ENCODE results near the gene SSTR5.

Gene SSTR5

GRCh38 chr16:1072526-1073261 is at the start of gene SSTR5:
SSTR5 (plus strand) TSS chr16:1072747; CDS start chr16:1078869, 6,122 bp downstream.
- DNase-seq, result no peak

GRCh38 chr16:1024138-1024537 is 48.4 kb upstream of the SSTR5 start:
- no peak for DNase-seq

DNA sequence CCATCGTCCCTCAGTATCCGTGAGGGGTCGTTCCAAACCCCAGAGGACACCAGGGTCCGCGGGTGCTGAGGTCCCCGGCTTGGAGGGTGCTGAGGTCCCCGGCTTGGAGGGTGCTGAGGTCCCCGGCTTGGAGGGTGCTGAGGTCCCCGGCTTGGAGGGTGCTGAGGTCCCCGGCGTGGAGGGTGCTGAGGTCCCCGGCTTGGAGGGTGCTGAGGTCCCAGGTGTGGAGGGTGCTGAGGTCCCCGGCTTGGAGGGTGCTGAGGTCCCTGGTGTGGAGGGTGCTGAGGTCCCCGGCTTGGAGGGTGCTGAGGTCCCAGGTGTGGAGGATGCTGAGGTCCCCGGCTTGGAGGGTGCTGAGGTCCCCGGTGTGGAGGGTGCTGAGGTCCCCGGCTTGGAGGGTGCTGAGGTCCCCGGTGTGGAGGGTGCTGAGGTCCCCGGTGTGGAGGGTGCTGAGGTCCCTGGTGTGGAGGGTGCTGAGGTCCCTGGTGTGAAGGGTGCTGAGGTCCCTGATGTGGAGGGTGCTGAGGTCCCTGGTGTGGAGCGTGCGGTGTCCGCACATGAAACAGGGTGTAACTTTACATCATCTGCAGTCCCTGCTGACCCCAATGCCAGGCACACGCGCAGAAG is 47.3 kb upstream of the SSTR5 start:
- peak; percentile 77 for DNase-seq

GRCh38 chr16:1026057-1026783 is 46.3 kb upstream of the SSTR5 start:
- no peak for DNase-seq

- DNase-seq, result no peak
Observed at GRCh38 chr16:1026784-1027500, 45.6 kb upstream of the SSTR5 start.

GRCh38 chr16:1027501-1027815 is 45.1 kb upstream of the SSTR5 start:
- DNase-seq, result no peak

DNA sequence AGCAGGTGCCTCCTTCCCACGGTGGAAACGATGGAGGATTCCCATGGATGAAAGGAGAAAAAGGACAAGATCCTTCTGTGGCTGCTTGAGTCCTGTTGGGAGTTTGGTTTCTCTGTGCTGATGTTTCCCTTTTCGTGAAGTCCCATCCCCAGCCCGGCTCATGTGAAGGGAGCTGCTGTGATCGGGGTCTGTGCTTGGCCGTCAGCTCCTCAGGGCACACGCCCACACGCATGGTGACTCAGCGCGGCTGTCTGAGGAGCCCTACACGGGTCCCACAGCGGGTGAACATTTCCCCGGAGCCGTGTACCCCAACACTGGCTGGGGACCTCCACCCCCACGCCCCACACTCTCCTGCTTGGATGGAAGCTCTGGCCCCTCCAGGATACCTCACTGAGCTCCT is 44.5 kb upstream of the SSTR5 start:
- no peak for DNase-seq

GRCh38 chr16:1028524-1029258 is 43.9 kb upstream of the SSTR5 start:
- no peak for DNase-seq

DNA sequence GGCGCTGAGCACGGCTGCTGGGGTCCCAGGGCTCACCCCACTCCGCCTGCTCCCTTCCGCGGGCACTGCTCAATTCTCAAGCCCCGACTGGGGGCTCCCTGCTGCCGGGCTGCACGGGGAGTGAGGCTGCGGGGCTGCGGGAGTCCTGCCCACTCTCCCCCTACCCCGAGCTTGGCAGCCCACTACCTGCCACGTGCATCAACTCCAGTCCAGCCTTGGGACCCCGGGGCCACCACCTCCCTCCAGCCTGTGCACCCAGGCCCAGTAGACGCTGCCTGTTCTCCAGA is 43.3 kb upstream of the SSTR5 start:
- no peak for DNase-seq

- DNase-seq, result no peak
Observed at GRCh38 chr16:1030473-1030901, 42.1 kb upstream of the SSTR5 start.

- no peak for DNase-seq
Observed at GRCh38 chr16:1031666-1032065, 40.9 kb upstream of the SSTR5 start.

GRCh38 chr16:1032607-1033006 is 39.9 kb upstream of the SSTR5 start:
- no peak for DNase-seq

GRCh38 chr16:1033128-1033679 is 39.3 kb upstream of the SSTR5 start:
- no peak for DNase-seq

DNA sequence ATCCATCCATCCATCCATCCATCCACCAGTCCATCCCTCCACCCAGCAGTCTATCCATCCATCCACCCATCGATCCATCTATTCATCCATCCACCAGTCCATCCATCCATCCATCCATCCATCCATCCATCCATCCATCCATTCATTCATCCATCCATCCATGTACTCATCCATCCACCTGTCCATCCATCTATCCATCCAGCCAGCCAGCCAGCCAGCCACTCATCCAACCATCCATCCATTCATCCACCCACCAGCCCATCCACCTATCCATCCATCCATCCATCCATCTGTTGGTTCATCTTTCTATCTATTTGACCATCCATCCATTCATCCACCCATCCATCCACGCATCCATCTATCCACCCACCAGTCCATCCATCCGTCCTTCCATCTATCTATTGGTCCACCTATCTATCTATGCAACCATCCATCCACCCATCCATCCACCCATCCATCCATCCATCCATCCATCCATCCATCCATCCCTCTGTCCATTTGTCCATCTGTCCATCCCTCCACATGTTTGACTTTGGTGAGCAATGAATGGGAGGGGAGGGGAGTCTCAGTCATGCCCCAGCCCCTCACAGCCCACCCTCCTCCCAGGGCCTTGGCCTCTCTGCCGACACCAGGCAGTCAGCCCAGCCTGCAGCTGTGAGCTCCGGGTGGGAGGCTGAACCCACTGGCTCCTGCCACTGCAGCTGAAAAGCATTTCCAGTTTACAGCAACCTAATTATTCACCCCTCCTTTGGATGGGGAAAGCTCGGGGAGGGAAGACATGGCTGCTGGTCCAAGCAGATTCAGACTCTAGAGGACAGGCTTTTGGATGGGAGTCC is 38.1 kb upstream of the SSTR5 start:
- no peak for DNase-seq

GRCh38 chr16:1035066-1035415 is 37.5 kb upstream of the SSTR5 start:
- no peak for DNase-seq

DNA sequence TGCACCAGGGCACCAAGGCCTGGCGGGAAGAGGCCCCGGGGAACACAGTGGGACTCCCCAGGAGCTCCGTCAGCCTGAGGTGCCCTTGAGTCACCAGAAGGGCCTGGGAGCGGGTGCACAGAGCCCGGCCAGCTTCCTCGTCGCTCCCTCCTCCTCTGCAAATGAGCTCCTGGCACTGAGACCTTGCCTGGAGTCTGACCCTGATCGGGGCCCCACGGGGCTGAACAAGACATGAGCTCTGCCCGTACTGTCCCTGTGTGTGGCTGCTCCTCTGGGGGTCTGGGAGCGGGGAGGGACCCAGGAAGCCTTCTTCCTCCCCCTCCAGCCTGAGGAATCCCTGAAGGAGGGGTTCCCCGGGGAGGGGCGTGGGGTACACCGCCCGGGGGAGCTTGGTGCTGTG is 36.4 kb upstream of the SSTR5 start:
- no peak for DNase-seq

- peak; percentile 88 for DNase-seq
Observed at GRCh38 chr16:1036726-1037393, 35.7 kb upstream of the SSTR5 start.

- no peak for DNase-seq
Observed at GRCh38 chr16:1037394-1038257, 34.9 kb upstream of the SSTR5 start.

DNA sequence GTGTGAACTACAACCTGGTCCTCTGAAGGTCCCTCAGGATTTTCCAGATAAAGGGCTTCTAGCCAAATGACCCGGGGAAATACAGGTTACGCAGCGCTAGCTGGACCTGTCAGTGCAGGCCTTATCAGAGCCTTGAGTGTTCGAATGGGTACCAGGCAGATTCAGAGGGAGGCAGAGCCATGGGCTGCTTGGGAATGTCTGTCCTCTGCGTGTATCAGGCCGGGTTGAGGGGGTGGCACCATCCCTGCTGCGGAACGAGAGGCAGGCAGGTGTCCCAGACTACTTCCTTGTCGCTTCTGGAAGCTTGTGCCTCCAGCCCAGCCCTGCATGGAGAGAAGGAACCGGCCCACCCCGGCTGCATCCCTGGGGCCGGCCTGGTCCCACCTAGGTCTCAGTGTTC is 33.6 kb upstream of the SSTR5 start:
- DNase-seq, result no peak

- DNase-seq, result no peak
Observed at GRCh38 chr16:1039762-1040161, 32.8 kb upstream of the SSTR5 start.

All from islet precursor cell (in vitro differentiated cells).